ENCODE data around the gene TRPC6. TPM values are rescaled to one million over a fixed set of nuclear protein-coding genes. Genes with fewer than 3 reads are reported as not detected.

TRPC6 gene
- not detected for total RNA-seq
- total RNA-seq (2013): 0.09 TPM
- 0 to 0.13 (median 0) reads per million in 29 experiments for total RNA-seq

- Histone ChIP-seq H3K9me3 (no peaks in the 10 kb centered on the region), H3K27me3 (replicated peaks in 1 of 2; ENCODE audit: control insufficient read depth in 2 of 2, extremely low read depth in 1 of 2, insufficient read depth in 2 of 2, low read length in 1 of 2) (peaks cover 12 to 17% of the 10 kb centered on the region in 2 experiments), H3K4me3 (ENCODE audit: control insufficient read depth in 1 of 2, extremely low read depth in 1 of 2, low read length in 1 of 2) (no peak within 1 kb of the TSS), H3K4me1 (ENCODE audit: control insufficient read depth in 1 of 2, extremely low read depth in 1 of 2, insufficient read depth in 2 of 2, low read length in 2 of 2) (no peaks in the 10 kb centered on the region), H3K27ac (ENCODE audit: low read length) (no peak within 1 kb of the TSS), H3K36me3 (ENCODE audit: control insufficient read depth in 2 of 2, extremely low read depth in 1 of 2, insufficient read depth in 1 of 2, low read length in 1 of 2) (no peaks in the 10 kb centered on the region)
- no peak for ATAC-seq (replicated peaks in 1 of 4)
- POLR2A ChIA-PET: no interaction called here
- no peak for DNase-seq
- H3K4me3 Mint-ChIP-seq: no peak within 1 kb of the TSS
- peaks cover 20 to 23% of the 10 kb centered on the region in 2 donors for H3K27me3 Mint-ChIP-seq
- H3K27ac Mint-ChIP-seq: no peak within 1 kb of the TSS
- CTCF ChIA-PET: interaction anchor here in 1 of 2 donors (0.5 kb wide), 1 partner anchor 14 kb away, joined by 5 read pairs; no protein-coding TSS in a partner anchor
- H3K9me3 Mint-ChIP-seq: peaks cover 5 to 11% (median 10%) of the 10 kb centered on the region in 3 donors
- WGBS (ENCODE audit: insufficient coverage): 21% methylated on average over 63 of the region's 74 CpGs
- no peaks in the 10 kb centered on the region for H3K36me3 Mint-ChIP-seq
- no peaks in the 10 kb centered on the region for H3K4me1 Mint-ChIP-seq
Observed at GRCh38 chr11:101583251-101584128, at the start of gene TRPC6. Gene TRPC6 (minus strand): TSS chr11:101584007. CDS start chr11:101583503, 504 bp downstream.

DNA sequence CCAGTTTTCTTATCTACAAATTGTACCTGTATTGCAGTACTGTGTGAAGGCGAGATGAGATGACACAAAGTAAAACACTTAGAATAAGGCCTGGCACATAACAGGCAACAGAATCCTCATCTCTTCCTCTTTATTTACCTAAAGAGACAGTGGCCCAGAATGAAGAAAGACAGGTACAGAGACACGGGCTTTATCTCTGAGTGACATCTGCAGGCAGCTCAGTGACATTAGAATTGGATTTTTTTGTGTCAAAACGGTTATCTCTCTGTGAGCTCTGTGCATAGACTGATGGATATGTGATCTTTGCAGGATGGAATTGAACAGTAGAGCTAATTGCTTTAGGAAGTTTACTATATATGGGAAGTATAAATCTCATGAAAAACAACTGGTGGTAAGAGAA lies 36.2 kb upstream of the TRPC6 start:
- no peaks in the 10 kb centered on the region for H3K36me3 ChIP-seq (ENCODE audit: control insufficient read depth in 2 of 2, extremely low read depth in 1 of 2, insufficient read depth in 1 of 2, low read length in 1 of 2)
- no peak for ATAC-seq (replicated peaks in 1 of 4)
- H3K27me3 ChIP-seq (replicated peaks in 1 of 2; ENCODE audit: control insufficient read depth in 2 of 2, extremely low read depth in 1 of 2, insufficient read depth in 2 of 2, low read length in 1 of 2): no peaks in the 10 kb centered on the region
- H3K27me3 Mint-ChIP-seq: no peaks in the 10 kb centered on the region
- ChIA-PET POLR2A (no interaction called here), CTCF (no interaction called here)
- H3K4me1 Mint-ChIP-seq: no peaks in the 10 kb centered on the region
- no peak overlapping the region for H3K27ac Mint-ChIP-seq
- H3K9me3 ChIP-seq: no peaks in the 10 kb centered on the region
- H3K9me3 Mint-ChIP-seq: peaks cover 0 to 6% (median under 1%) of the 10 kb centered on the region in 3 donors
- no peak overlapping the region for H3K4me3 Mint-ChIP-seq
- no peak overlapping the region for H3K4me3 ChIP-seq (ENCODE audit: control insufficient read depth in 1 of 2, extremely low read depth in 1 of 2, low read length in 1 of 2)
- WGBS (ENCODE audit: insufficient coverage): no CpG with 5 or more reads among the region's 3 CpGs
- no peaks in the 10 kb centered on the region for H3K36me3 Mint-ChIP-seq
- no peak overlapping the region for H3K27ac ChIP-seq (ENCODE audit: low read length)
- DNase-seq: no peak
- H3K4me1 ChIP-seq (ENCODE audit: control insufficient read depth in 1 of 2, extremely low read depth in 1 of 2, insufficient read depth in 2 of 2, low read length in 2 of 2): no peaks in the 10 kb centered on the region

GRCh38 chr11:101618709-101619108 lies 34.9 kb upstream of the TRPC6 start:
- no peaks in the 10 kb centered on the region for H3K9me3 ChIP-seq
- Mint-ChIP-seq H3K27me3 (no peaks in the 10 kb centered on the region), H3K9me3 (peaks cover 0 to 11% (median 3%) of the 10 kb centered on the region in 3 donors), H3K4me3 (no peak overlapping the region), H3K4me1 (no peaks in the 10 kb centered on the region), H3K36me3 (no peaks in the 10 kb centered on the region), H3K27ac (no peak overlapping the region)
- CTCF ChIA-PET: no interaction called here
- DNase-seq (no peak), ATAC-seq (replicated peaks in 1 of 4) (no peak)
- no peaks in the 10 kb centered on the region for H3K36me3 ChIP-seq (ENCODE audit: control insufficient read depth in 2 of 2, extremely low read depth in 1 of 2, insufficient read depth in 1 of 2, low read length in 1 of 2)
- no peaks in the 10 kb centered on the region for H3K4me1 ChIP-seq (ENCODE audit: control insufficient read depth in 1 of 2, extremely low read depth in 1 of 2, insufficient read depth in 2 of 2, low read length in 2 of 2)
- 100% methylated on average over 1 of the region's 2 CpGs for WGBS (ENCODE audit: insufficient coverage)
- H3K4me3 ChIP-seq (ENCODE audit: control insufficient read depth in 1 of 2, extremely low read depth in 1 of 2, low read length in 1 of 2): no peak overlapping the region
- POLR2A ChIA-PET: no interaction called here
- no peaks in the 10 kb centered on the region for H3K27me3 ChIP-seq (replicated peaks in 1 of 2; ENCODE audit: control insufficient read depth in 2 of 2, extremely low read depth in 1 of 2, insufficient read depth in 2 of 2, low read length in 1 of 2)
- H3K27ac ChIP-seq (ENCODE audit: low read length): no peak overlapping the region

DNA sequence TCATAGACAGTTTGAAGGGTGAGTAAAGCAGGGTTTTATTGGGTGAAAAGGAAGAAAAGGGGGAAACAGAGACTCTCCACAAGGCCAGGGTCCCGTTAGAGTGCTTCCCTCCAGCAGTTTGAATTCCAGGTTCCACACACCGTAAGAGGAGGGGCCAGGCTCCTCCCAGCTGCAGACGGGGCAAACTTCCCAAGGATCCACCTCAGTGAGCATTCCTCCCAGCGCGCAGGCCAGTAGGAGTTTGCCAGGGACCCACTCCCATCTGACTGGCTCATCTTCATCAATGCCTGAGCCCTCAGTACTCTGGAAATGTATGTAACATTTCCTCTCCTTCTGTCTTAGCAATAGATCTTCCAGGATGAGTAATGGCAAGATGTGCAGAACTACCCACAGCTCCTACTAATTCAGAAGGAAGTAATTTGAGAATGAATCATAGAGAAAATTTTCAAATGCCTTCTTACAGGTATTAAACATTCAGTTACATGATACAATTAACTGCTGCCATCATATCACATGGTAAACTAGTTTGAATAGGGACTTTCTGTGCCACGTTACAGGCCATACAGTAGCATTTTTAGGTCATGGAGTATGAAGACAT lies 34.0 kb upstream of the TRPC6 start:
- no peaks in the 10 kb centered on the region for H3K4me1 ChIP-seq (ENCODE audit: control insufficient read depth in 1 of 2, extremely low read depth in 1 of 2, insufficient read depth in 2 of 2, low read length in 2 of 2)
- no peak overlapping the region for H3K4me3 ChIP-seq (ENCODE audit: control insufficient read depth in 1 of 2, extremely low read depth in 1 of 2, low read length in 1 of 2)
- ChIA-PET CTCF (no interaction called here), POLR2A (no interaction called here)
- H3K27ac ChIP-seq (ENCODE audit: low read length): no peak overlapping the region
- Mint-ChIP-seq H3K4me1 (no peaks in the 10 kb centered on the region), H3K27me3 (no peaks in the 10 kb centered on the region), H3K9me3 (peaks cover 0 to 11% (median 3%) of the 10 kb centered on the region in 3 donors), H3K36me3 (no peaks in the 10 kb centered on the region), H3K4me3 (no peak overlapping the region), H3K27ac (no peak overlapping the region)
- DNase-seq (no peak), ATAC-seq (replicated peaks in 1 of 4) (no peak)
- no peaks in the 10 kb centered on the region for H3K36me3 ChIP-seq (ENCODE audit: control insufficient read depth in 2 of 2, extremely low read depth in 1 of 2, insufficient read depth in 1 of 2, low read length in 1 of 2)
- H3K9me3 ChIP-seq: no peaks in the 10 kb centered on the region
- WGBS (ENCODE audit: insufficient coverage): 50% methylated on average over 6 of the region's 6 CpGs
- no peaks in the 10 kb centered on the region for H3K27me3 ChIP-seq (replicated peaks in 1 of 2; ENCODE audit: control insufficient read depth in 2 of 2, extremely low read depth in 1 of 2, insufficient read depth in 2 of 2, low read length in 1 of 2)

GRCh38 chr11:101612481-101612880 lies 28.7 kb upstream of the TRPC6 start:
- H3K36me3 ChIP-seq (ENCODE audit: control insufficient read depth in 2 of 2, extremely low read depth in 1 of 2, insufficient read depth in 1 of 2, low read length in 1 of 2): no peaks in the 10 kb centered on the region
- no peaks in the 10 kb centered on the region for H3K27me3 Mint-ChIP-seq
- no peak overlapping the region for H3K4me3 Mint-ChIP-seq
- WGBS (ENCODE audit: insufficient coverage): 43% methylated on average over 1 of the region's 1 CpG
- no peak for ATAC-seq (replicated peaks in 1 of 4)
- H3K9me3 Mint-ChIP-seq: peaks cover 4 to 7% (median 7%) of the 10 kb centered on the region in 3 donors
- no peak overlapping the region for H3K27ac ChIP-seq (ENCODE audit: low read length)
- DNase-seq: no peak
- no peaks in the 10 kb centered on the region for H3K4me1 ChIP-seq (ENCODE audit: control insufficient read depth in 1 of 2, extremely low read depth in 1 of 2, insufficient read depth in 2 of 2, low read length in 2 of 2)
- CTCF ChIA-PET: no interaction called here
- POLR2A ChIA-PET: no interaction called here
- no peaks in the 10 kb centered on the region for H3K27me3 ChIP-seq (replicated peaks in 1 of 2; ENCODE audit: control insufficient read depth in 2 of 2, extremely low read depth in 1 of 2, insufficient read depth in 2 of 2, low read length in 1 of 2)
- no peaks in the 10 kb centered on the region for H3K9me3 ChIP-seq
- no peaks in the 10 kb centered on the region for H3K4me1 Mint-ChIP-seq
- no peaks in the 10 kb centered on the region for H3K36me3 Mint-ChIP-seq
- H3K27ac Mint-ChIP-seq: no peak overlapping the region
- H3K4me3 ChIP-seq (ENCODE audit: control insufficient read depth in 1 of 2, extremely low read depth in 1 of 2, low read length in 1 of 2): no peak overlapping the region

DNA sequence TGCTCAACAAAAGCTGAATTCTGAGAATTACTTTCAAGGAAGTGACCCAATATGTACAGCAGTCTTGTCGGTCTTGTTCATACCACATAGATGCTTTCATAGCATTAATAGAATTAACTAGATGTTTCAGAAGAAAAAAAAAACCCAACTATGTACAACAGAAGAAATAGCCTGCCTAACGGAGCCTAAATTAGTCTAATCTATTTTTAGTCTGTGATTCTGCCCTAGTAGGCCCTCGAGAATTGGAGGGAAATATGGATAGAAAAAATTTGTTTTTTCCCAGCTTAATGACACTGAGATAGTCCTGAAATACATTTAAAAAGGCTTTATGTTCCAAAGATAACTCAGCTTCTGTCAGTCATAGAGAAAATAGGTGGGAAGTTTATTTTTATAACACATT lies 17.1 kb upstream of the TRPC6 start:
- POLR2A ChIA-PET: no interaction called here
- Histone ChIP-seq H3K4me1 (ENCODE audit: control insufficient read depth in 1 of 2, extremely low read depth in 1 of 2, insufficient read depth in 2 of 2, low read length in 2 of 2) (no peaks in the 10 kb centered on the region), H3K27ac (ENCODE audit: low read length) (no peak overlapping the region), H3K36me3 (ENCODE audit: control insufficient read depth in 2 of 2, extremely low read depth in 1 of 2, insufficient read depth in 1 of 2, low read length in 1 of 2) (no peaks in the 10 kb centered on the region), H3K9me3 (no peaks in the 10 kb centered on the region), H3K27me3 (replicated peaks in 1 of 2; ENCODE audit: control insufficient read depth in 2 of 2, extremely low read depth in 1 of 2, insufficient read depth in 2 of 2, low read length in 1 of 2) (no peaks in the 10 kb centered on the region), H3K4me3 (ENCODE audit: control insufficient read depth in 1 of 2, extremely low read depth in 1 of 2, low read length in 1 of 2) (no peak overlapping the region)
- H3K27me3 Mint-ChIP-seq: no peaks in the 10 kb centered on the region
- whole genome bisulfite sequencing (ENCODE audit: insufficient coverage): no CpG with 5 or more reads among the region's 3 CpGs
- DNase-seq (no peak), ATAC-seq (replicated peaks in 1 of 4) (no peak)
- H3K27ac Mint-ChIP-seq: no peak overlapping the region
- H3K36me3 Mint-ChIP-seq: no peaks in the 10 kb centered on the region
- no peak overlapping the region for H3K4me3 Mint-ChIP-seq
- peaks cover 0 to 5% (median 2%) of the 10 kb centered on the region in 3 donors for H3K9me3 Mint-ChIP-seq
- H3K4me1 Mint-ChIP-seq: no peaks in the 10 kb centered on the region
- CTCF ChIA-PET: no interaction called here
